Measurements from ENCODE around the gene STUB1.
"Not testable (repeated sequence)": the region's sequence is repeated elsewhere in the genome, so short reads cannot be mapped to it uniquely, and the experiment has no call there.

Gene STUB1

GRCh38 chr16:686459-687260 is 6.5 kb downstream of the STUB1 start:
- H3K4me1 Mint-ChIP-seq, result peaks cover 9% of the 10 kb centered on the region
- H3K27me3 Mint-ChIP-seq (ENCODE audit: low read depth), result peaks cover 17% of the 10 kb centered on the region
- H3K9me3 Mint-ChIP-seq, result no peaks in the 10 kb centered on the region
- H3K27ac Mint-ChIP-seq, result no peak overlapping the region
- H3K36me3 Mint-ChIP-seq (ENCODE audit: low read depth), result no peaks in the 10 kb centered on the region
- TF ChIP-seq, protein P1, sequence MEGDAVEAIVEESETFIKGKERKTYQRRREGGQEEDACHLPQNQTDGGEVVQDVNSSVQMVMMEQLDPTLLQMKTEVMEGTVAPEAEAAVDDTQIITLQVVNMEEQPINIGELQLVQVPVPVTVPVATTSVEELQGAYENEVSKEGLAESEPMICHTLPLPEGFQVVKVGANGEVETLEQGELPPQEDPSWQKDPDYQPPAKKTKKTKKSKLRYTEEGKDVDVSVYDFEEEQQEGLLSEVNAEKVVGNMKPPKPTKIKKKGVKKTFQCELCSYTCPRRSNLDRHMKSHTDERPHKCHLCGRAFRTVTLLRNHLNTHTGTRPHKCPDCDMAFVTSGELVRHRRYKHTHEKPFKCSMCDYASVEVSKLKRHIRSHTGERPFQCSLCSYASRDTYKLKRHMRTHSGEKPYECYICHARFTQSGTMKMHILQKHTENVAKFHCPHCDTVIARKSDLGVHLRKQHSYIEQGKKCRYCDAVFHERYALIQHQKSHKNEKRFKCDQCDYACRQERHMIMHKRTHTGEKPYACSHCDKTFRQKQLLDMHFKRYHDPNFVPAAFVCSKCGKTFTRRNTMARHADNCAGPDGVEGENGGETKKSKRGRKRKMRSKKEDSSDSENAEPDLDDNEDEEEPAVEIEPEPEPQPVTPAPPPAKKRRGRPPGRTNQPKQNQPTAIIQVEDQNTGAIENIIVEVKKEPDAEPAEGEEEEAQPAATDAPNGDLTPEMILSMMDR (IDR thresholded peaks at IDR 0.05; ENCODE audit: unreplicated experiment in 3 of 3), result no peak
- H3K4me3 Mint-ChIP-seq, result peak overlapping the region; percentile 13 to 75 (median 66)

DNA sequence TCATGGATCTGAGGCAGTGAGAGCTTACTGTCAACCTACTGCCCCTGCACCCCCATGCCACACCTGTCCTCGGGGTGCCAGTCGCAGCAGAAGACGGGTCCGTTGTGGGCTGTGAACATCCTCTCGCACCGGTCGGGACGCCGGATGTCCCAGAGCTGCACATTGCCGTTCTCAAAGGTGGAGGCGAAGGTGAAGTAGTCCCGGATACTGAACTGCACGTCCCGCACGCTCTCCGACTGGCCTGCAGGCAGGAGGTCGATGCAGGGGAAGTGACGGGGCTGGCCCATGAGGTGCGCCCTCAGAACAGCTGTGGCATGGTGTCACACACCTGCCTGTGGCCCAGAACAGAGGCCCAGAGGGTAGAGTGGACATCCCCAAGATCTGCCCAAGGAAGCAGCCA is 7.3 kb downstream of the STUB1 start:
- no peak overlapping the region for H3K27ac Mint-ChIP-seq
- H3K27me3 Mint-ChIP-seq (ENCODE audit: low read depth), result peaks cover 25% of the 10 kb centered on the region
- no peaks in the 10 kb centered on the region for H3K9me3 Mint-ChIP-seq
- TF ChIP-seq, protein P1 (IDR thresholded peaks at IDR 0.05; ENCODE audit: unreplicated experiment in 3 of 3), result no peak
- H3K36me3 Mint-ChIP-seq (ENCODE audit: low read depth), result no peaks in the 10 kb centered on the region
- peak overlapping the region; percentile 24 to 48 (median 37) for H3K4me3 Mint-ChIP-seq
- peaks cover 12% of the 10 kb centered on the region for H3K4me1 Mint-ChIP-seq

DNA sequence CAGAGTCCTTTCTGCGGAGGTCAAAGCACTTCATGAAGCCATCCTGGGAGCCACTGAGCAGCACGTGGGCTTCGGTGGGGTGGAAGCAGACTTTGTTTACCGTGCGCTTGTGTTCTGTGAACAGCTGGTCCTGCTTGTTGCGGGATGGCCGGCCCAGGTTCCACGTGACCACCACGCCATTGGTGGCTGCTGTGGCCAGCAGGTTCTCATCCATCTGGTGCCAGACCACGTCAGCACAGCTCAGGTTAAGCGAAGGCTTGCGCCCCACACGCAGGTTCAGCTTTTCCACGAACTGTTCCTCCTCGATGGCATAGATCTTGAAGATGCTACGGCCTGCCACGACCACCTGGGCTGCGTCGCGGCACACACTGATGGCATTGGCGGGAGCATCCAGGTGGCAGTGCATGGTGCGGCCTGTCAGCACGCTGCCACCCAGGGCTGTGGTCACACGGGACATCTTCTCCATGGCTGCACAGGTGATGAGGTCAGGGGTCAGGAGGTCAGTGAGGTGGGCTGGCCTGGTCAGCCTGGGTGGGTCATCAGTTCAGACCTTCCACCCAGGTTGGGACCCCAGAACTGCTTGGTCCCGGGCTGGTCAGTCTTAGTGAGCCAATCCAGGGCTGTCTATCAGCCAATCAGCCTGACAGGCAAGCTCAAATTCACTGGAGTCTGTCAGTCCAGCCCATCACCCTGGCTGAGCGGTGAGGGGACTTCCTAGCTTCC is 9.1 kb downstream of the STUB1 start:
- TF ChIP-seq, protein P1 (IDR thresholded peaks at IDR 0.05; ENCODE audit: unreplicated experiment in 3 of 3), result no peak
- peak overlapping the region; percentile 94 to 97 (median 94) for H3K4me3 Mint-ChIP-seq
- peaks cover 10% of the 10 kb centered on the region for H3K4me1 Mint-ChIP-seq
- no peak overlapping the region for H3K27ac Mint-ChIP-seq
- H3K36me3 Mint-ChIP-seq (ENCODE audit: low read depth), result no peaks in the 10 kb centered on the region
- peaks cover 40% of the 10 kb centered on the region for H3K27me3 Mint-ChIP-seq (ENCODE audit: low read depth)
- H3K9me3 Mint-ChIP-seq, result no peaks in the 10 kb centered on the region

DNA sequence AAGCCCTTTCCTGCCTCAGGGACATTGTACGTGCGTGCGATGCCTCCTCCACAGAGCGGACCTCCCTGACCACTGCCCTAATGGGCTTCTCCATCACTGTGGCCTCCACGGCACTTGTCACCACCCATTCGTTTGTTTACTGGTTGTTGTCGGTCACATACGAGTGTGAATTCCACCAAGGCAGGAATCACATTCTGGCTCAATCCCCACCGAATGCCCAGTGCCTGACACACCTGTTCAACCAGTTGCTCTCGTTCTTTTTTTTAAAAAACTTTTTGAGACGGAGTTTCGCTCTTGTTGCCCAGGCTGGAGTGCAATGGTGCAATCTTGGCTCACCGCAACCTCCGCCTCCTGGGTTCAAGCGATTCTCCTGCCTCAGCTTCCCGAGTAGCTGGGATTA is 11.0 kb downstream of the STUB1 start:
- peak overlapping the region in 2 of 3 experiments; percentile 13 to 16 for H3K27ac Mint-ChIP-seq
- not testable (repeated sequence) for H3K9me3 Mint-ChIP-seq; H3K36me3 Mint-ChIP-seq (ENCODE audit: low read depth)
- peaks cover 54% of the 10 kb centered on the region for H3K27me3 Mint-ChIP-seq (ENCODE audit: low read depth)
- H3K4me1 Mint-ChIP-seq, result peaks cover 10% of the 10 kb centered on the region
- peak overlapping the region; percentile 94 to 97 (median 94) for H3K4me3 Mint-ChIP-seq

DNA sequence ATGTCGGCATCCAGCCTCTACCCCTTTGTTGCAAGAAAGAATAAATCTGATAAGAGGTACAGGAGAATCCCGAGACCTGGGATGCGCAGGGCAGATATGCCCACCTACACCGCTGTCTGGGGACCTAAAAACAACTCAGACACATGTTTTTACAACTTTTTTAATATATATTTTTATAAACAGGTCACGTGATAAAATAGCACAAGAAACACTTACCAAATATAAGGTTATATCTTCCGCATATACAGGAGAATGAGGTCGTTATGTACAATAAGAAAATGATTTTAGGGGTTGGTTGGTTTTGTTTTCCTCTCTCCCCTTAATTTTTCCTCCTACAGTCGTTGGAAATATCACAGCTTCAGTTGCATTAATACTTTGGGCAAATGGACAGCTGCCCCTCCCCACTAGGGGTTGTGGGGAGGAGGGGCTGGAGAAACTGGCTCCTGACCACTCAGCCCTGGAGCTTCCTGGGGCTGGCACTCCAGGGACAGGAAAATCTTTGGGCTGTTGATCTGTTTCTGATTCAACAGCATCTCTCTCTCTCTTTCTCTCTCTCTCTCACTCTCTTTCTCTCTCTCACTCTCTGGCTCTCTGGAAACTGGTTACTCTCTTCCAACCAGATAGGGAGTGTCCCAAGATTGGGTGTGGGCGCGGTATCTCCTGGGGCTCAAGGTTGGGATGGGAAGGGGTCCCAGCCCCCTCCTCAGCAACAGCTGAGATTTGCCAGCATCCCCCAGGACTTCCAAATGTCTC is 12.3 kb downstream of the STUB1 start:
- H3K36me3 Mint-ChIP-seq (ENCODE audit: low read depth), result no peaks in the 10 kb centered on the region

More for the DNA sequence above, 12.3 kb downstream of the STUB1 start:
- Mint-ChIP-seq H3K9me3 (no peaks in the 10 kb centered on the region), H3K27me3 (ENCODE audit: low read depth) (peaks cover 67% of the 10 kb centered on the region), H3K27ac (peak overlapping the region in 2 of 3 experiments; percentile 12 to 45), H3K4me1 (peaks cover 10% of the 10 kb centered on the region), H3K4me3 (peak overlapping the region; percentile 79 to 94 (median 80))
- TF ChIP-seq, protein P1 (IDR thresholded peaks at IDR 0.05; ENCODE audit: unreplicated experiment in 3 of 3), result no peak
